CD4-positive, alpha-beta T cell (primary cell): ENCODE measurements around the gene TMEM69. TPM values are rescaled to one million over a fixed set of nuclear protein-coding genes. Genes with fewer than 3 reads are reported as not detected.
"Not testable (repeated sequence)": the region's sequence is repeated elsewhere in the genome, so short reads cannot be mapped to it uniquely, and the experiment has no call there.

Experiments used
- ATAC-seq: fragments of 200-7000 bp; cut with Tn5 transposase; one replicate; pipeline ENCODE4 v1.10.0; 2022; ENCODE audit warnings: mild to moderate bottlenecking; ENCODE audit not compliant: poor library complexity
- CTCF ChIA-PET: fragments of 350-600 bp; sonication (Branson Sonifier 250); formaldehyde crosslinking; loops from one replicate; lab custom pipeline; 2021; ENCODE audit warnings: antibody characterized with exemption, inconsistent platforms; lab: Charles Lee
- POLR2A ChIA-PET: fragments of 350-600 bp; sonication (Branson Sonifier 250); formaldehyde crosslinking; loops from one replicate; lab custom pipeline; 2021; ENCODE audit warnings: antibody characterized with exemption, inconsistent platforms; lab: Charles Lee
- DNase-seq, 14 experiments: peaks; one replicate each; pipeline ENCODE4 v3.0.0-alpha.2; 2013 to 2020; ENCODE audit warnings: mixed read lengths in 2 of 14
- H3K27ac ChIP-seq, 2 donors: one replicate each; pipeline versions ENCODE4 v1.5.1 to v1.7.0; 2013; ENCODE audit warnings: low read length in 2 of 2, low read depth in 1 of 2, mild to moderate bottlenecking in 1 of 2
- H3K27me3 ChIP-seq, 2 experiments: 1 replicate in 1 of 2; 2 replicates in 1 of 2; pipeline versions ENCODE4 v1.6.1 to v1.7.0; 2013; ENCODE audit warnings: low read length in 2 of 2, control low read depth in 1 of 2, mild to moderate bottlenecking in 1 of 2, moderate library complexity in 1 of 2; ENCODE audit not compliant: insufficient read depth in 2 of 2, control insufficient read depth in 1 of 2
- H3K36me3 ChIP-seq: one replicate; pipeline ENCODE4 v1.6.1; 2013; ENCODE audit warnings: low read length, control low read depth; ENCODE audit not compliant: insufficient read depth
- H3K4me1 ChIP-seq: one replicate; pipeline ENCODE4 v1.6.1; 2013; ENCODE audit warnings: low read length, control low read depth; ENCODE audit not compliant: insufficient read depth
- H3K4me3 ChIP-seq: one replicate; pipeline ENCODE4 v1.5.1; 2013; ENCODE audit warnings: mild to moderate bottlenecking, low read length, moderate library complexity
- H3K9me3 ChIP-seq, 2 experiments: 1 replicate in 1 of 2; 2 replicates in 1 of 2; pipeline versions ENCODE4 v1.6.1 to v1.7.0; 2013; ENCODE audit warnings: low read length in 2 of 2, mild to moderate bottlenecking in 2 of 2, control low read depth in 1 of 2, moderate library complexity in 1 of 2; ENCODE audit not compliant: control insufficient read depth in 1 of 2, insufficient read depth in 1 of 2
- H3K27ac Mint-ChIP-seq: one replicate; pipeline ENCODE4 v1.8.0; 2020; ENCODE audit warnings: mixed read lengths
- H3K27me3 Mint-ChIP-seq: one replicate; pipeline ENCODE4 v1.8.0; 2021; ENCODE audit warnings: mixed read lengths
- H3K36me3 Mint-ChIP-seq: one replicate; pipeline ENCODE4 v1.8.0; 2021; ENCODE audit warnings: low read depth, mixed read lengths
- H3K4me1 Mint-ChIP-seq: one replicate; pipeline ENCODE4 v1.8.0; 2021; ENCODE audit warnings: low read depth, mixed read lengths
- H3K4me3 Mint-ChIP-seq: one replicate; pipeline ENCODE4 v1.8.0; 2020; ENCODE audit warnings: mild to moderate bottlenecking, mixed read lengths
- H3K9me3 Mint-ChIP-seq: one replicate; pipeline ENCODE4 v1.8.0; 2020; ENCODE audit warnings: mixed read lengths
- CTCF ChIP-seq: fragments of 200-600 bp; IDR thresholded peaks from one replicate; pipeline ENCODE4 v1.8.0; 2022; ENCODE audit warnings: antibody characterized with exemption, mild to moderate bottlenecking
- intact Hi-C, 2 experiments: fragments of 100-400 bp; cut with DNase I in 1 of 2; cut with micrococcal nuclease in 1 of 2; formaldehyde crosslinking; loops; one replicate each; pipeline versions ENCODE4 v1.15.1 to v1.9.0; 2023 to 2025; cut with DNase I, micrococcal nuclease
- total RNA-seq, 174 experiments: library from RNA in 2 of 174; stranded (reverse) in 2 of 174; gene quantifications; one replicate each; pipeline ENCODE4 v1.2.3 and lab custom pipeline; 2021 to 2026

TMEM69 gene
- total RNA-seq, 2 experiments from 2014 or later, result 5.6 to 6.3 TPM

DNA sequence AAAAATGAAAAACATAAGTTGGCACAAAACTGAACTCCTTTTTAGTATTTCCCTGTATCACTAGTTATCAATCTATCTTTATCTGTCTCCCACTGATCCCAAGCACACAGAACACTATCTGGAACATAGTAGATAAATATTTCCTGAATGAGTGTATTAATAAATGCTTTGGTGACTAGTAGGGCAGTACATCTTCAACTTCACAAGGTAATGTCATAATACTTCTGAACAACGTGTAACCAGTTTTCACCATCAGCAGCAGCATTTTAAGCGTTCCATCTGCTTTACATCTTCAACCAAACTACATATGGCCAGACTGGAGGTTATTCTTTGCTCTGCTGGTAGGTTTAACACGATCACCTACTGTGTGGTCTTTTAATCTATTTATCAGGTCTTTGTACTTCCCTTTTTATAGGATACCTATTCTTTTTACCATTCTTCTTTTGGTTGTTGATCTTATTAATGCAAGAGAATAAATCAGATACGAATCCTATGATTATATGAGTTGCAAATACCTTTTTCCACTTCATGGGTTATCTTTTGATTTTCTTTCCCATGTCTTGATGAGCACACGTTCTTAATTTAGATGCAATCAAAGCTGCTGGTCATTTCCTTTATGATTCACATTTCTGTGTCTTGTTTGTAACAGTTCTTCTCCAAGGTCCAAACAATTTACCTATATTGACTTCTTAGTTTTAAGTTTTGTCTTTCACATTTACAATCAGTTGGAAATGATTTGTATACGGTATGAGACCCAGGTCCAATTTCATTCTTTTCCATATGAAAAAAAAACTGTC, 17.9 kb upstream of the TMEM69 start:
- Histone ChIP-seq H3K27ac (no peak overlapping the region), H3K36me3 (peaks cover 3% of the 10 kb centered on the region), H3K4me1 (peaks cover 36% of the 10 kb centered on the region), H3K4me3 (no peak overlapping the region), H3K9me3 (no peaks in the 10 kb centered on the region), H3K27me3 (no peaks in the 10 kb centered on the region)
- H3K4me3 Mint-ChIP-seq, result no peak overlapping the region
- CTCF ChIA-PET, result no interaction called here
- H3K27ac Mint-ChIP-seq, result peak overlapping the region; percentile 21
- intact Hi-C loops, result no loop called here
- no peaks in the 10 kb centered on the region for H3K9me3 Mint-ChIP-seq
- POLR2A ChIA-PET, result interaction anchor here (0.5 kb wide), 1 partner anchor 73 kb away, joined by 3 read pairs; no protein-coding TSS in a partner anchor
- DNase-seq (no peak), ATAC-seq (no peak)
- H3K4me1 Mint-ChIP-seq, result peaks cover 74% of the 10 kb centered on the region
- no peak for TF ChIP-seq CTCF
- H3K27me3 Mint-ChIP-seq, result no peaks in the 10 kb centered on the region
- peaks cover 55% of the 10 kb centered on the region for H3K36me3 Mint-ChIP-seq

GRCh38 chr1:45673956-45674355, 14.0 kb upstream of the TMEM69 start:
- H3K9me3 Mint-ChIP-seq, result no peaks in the 10 kb centered on the region
- POLR2A ChIA-PET, result no interaction called here
- intact Hi-C loops, result no loop called here
- no peak overlapping the region for H3K27ac Mint-ChIP-seq
- Histone ChIP-seq H3K27ac (no peak overlapping the region), H3K36me3 (peaks cover 3% of the 10 kb centered on the region), H3K27me3 (no peaks in the 10 kb centered on the region), H3K9me3 (no peaks in the 10 kb centered on the region), H3K4me3 (no peak overlapping the region), H3K4me1 (peaks cover 41% of the 10 kb centered on the region)
- H3K36me3 Mint-ChIP-seq, result peaks cover 41% of the 10 kb centered on the region
- H3K4me3 Mint-ChIP-seq, result no peak overlapping the region
- H3K27me3 Mint-ChIP-seq, result no peaks in the 10 kb centered on the region
- no peak for DNase-seq
- CTCF ChIA-PET, result no interaction called here
- peaks cover 75% of the 10 kb centered on the region for H3K4me1 Mint-ChIP-seq
- no peak for TF ChIP-seq CTCF
- no peak for ATAC-seq

- H3K4me3 ChIP-seq, result no peak overlapping the region
- no peaks in the 10 kb centered on the region for H3K27me3 Mint-ChIP-seq
- H3K36me3 Mint-ChIP-seq, result peaks cover 39% of the 10 kb centered on the region
- intact Hi-C loops, result no loop called here
- ChIA-PET POLR2A (no interaction called here), CTCF (no interaction called here)
- peaks cover 76% of the 10 kb centered on the region for H3K4me1 Mint-ChIP-seq
- TF ChIP-seq CTCF, result no peak
- H3K27ac ChIP-seq, result no peak overlapping the region
- ATAC-seq, result no peak
- no peaks in the 10 kb centered on the region for H3K9me3 Mint-ChIP-seq
- H3K4me3 Mint-ChIP-seq, result no peak overlapping the region
- DNase-seq, result no peak
- no peaks in the 10 kb centered on the region for H3K9me3 ChIP-seq
- H3K27me3 ChIP-seq, result no peaks in the 10 kb centered on the region
- no peak overlapping the region for H3K27ac Mint-ChIP-seq
- H3K4me1 ChIP-seq, result peaks cover 44% of the 10 kb centered on the region
- peaks cover 3% of the 10 kb centered on the region for H3K36me3 ChIP-seq
Observed at GRCh38 chr1:45674478-45674877, 13.5 kb upstream of the TMEM69 start.

GRCh38 chr1:45676553-45676952, 11.4 kb upstream of the TMEM69 start:
- intact Hi-C loops, H3K9me3 ChIP-seq, DNase-seq, H3K4me3 ChIP-seq, POLR2A ChIA-PET, H3K4me3 Mint-ChIP-seq, H3K27ac Mint-ChIP-seq, H3K36me3 ChIP-seq, H3K27me3 Mint-ChIP-seq, ATAC-seq, H3K27me3 ChIP-seq, H3K27ac ChIP-seq, H3K9me3 Mint-ChIP-seq: not testable (repeated sequence)
- Mint-ChIP-seq H3K36me3 (peaks cover 31% of the 10 kb centered on the region), H3K4me1 (peaks cover 86% of the 10 kb centered on the region)
- CTCF ChIA-PET, result interaction anchor here (0.7 kb wide), 3 partner anchors 28 to 943 kb away, joined by 3 to 4 read pairs (median 3); no protein-coding TSS in a partner anchor
- peaks cover 46% of the 10 kb centered on the region for H3K4me1 ChIP-seq
